Peyer's patch (tissue), 4 donors: Measurements from ENCODE around the gene RNF130. TPM values are rescaled to one million over a fixed set of nuclear protein-coding genes. Genes with fewer than 3 reads are reported as not detected.

Experiments used
- DNase-seq, 3 donors: peaks; one replicate each; pipeline ENCODE4 v3.0.0-alpha.2; 2017 to 2019
- H3K27ac ChIP-seq, 4 donors: fragments of 200-600 bp; sonication (generic); one replicate each; pipeline ENCODE4 v1.5.1; 2016 to 2019
- H3K27me3 ChIP-seq, 2 donors: fragments of 200-600 bp; sonication (generic); one replicate each; pipeline ENCODE4 v1.5.1; 2019
- H3K36me3 ChIP-seq, 3 donors: fragments of 200-600 bp; sonication (generic); one replicate each; pipeline ENCODE4 v1.5.1; 2016 to 2019
- H3K4me1 ChIP-seq, 4 donors: fragments of 200-600 bp; sonication (generic); one replicate each; pipeline ENCODE4 v1.5.1; 2016 to 2019
- H3K4me3 ChIP-seq, 4 donors: fragments of 200-600 bp; sonication (generic); 1 replicate in 3 of 4; 2 replicates in 1 of 4; pipeline ENCODE4 v1.5.1; 2016 to 2019; ENCODE audit warnings: mild to moderate bottlenecking in 1 of 4
- H3K9me3 ChIP-seq, 4 donors: fragments of 200-600 bp; sonication (generic); one replicate each; pipeline ENCODE4 v1.5.1; 2016 to 2019; ENCODE audit warnings: mild to moderate bottlenecking in 1 of 4
- POLR2A ChIP-seq, 2 donors: fragments of 450-650 bp; IDR thresholded peaks; one replicate each; pipeline ENCODE4 v1.5.1; 2017; ENCODE audit warnings: antibody characterized with exemption in 2 of 2, mild to moderate bottlenecking in 2 of 2, moderate library complexity in 2 of 2
- total RNA-seq, 4 donors: library from RNA; depleted of rRNA; stranded (reverse); fragments of >200 nt; gene quantifications; one replicate each; pipeline ENCODE4 v1.1.0, GENCODE V29; 2016
- TF ChIP-seq, protein P1 (sequence below), 6 experiments: fragments of 450-650 bp in 4 of 6; fragments of 200-600 bp in 2 of 6; sonication (generic) in 1 of 6; IDR thresholded peaks; one replicate each; pipeline ENCODE4 v1.5.1; 2017 to 2019; ENCODE audit warnings: antibody characterized with exemption in 6 of 6, mild to moderate bottlenecking in 3 of 6, moderate library complexity in 1 of 6

Gene RNF130
- total RNA-seq, 4 donors from 2014 or later, result 29.7 to 54.5 (median 33.6) TPM

DNA sequence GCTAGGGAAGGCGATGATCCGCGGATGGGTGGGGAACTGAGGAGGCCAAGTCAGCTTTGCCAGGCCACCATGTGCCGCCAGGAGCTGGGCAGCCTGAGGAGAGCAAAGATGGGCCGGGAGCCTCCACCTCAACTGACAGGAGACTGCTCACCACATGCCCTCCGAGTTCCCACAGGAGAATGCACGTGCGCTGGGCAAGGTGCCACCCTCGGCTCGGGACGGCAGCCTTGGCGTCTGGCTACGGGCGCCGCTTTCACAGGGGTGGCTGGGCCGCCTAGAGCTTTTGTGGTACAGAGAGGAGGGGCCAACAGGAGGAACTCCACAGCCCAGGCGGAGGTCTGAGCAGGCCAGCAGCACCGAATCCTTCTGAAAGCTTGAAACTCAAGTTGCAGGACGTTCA lies 158.6 kb downstream of the RNF130 start:
- H3K9me3 ChIP-seq, result no peaks in the 10 kb centered on the region
- no peak overlapping the region for H3K27ac ChIP-seq
- no peaks in the 10 kb centered on the region for H3K36me3 ChIP-seq
- no peak for DNase-seq
- peaks cover 0 to 20% (median 0%) of the 10 kb centered on the region in 4 donors for H3K4me1 ChIP-seq
- no peak for TF ChIP-seq POLR2A (IDR thresholded peaks at IDR 0.05)
- TF ChIP-seq, protein P1, sequence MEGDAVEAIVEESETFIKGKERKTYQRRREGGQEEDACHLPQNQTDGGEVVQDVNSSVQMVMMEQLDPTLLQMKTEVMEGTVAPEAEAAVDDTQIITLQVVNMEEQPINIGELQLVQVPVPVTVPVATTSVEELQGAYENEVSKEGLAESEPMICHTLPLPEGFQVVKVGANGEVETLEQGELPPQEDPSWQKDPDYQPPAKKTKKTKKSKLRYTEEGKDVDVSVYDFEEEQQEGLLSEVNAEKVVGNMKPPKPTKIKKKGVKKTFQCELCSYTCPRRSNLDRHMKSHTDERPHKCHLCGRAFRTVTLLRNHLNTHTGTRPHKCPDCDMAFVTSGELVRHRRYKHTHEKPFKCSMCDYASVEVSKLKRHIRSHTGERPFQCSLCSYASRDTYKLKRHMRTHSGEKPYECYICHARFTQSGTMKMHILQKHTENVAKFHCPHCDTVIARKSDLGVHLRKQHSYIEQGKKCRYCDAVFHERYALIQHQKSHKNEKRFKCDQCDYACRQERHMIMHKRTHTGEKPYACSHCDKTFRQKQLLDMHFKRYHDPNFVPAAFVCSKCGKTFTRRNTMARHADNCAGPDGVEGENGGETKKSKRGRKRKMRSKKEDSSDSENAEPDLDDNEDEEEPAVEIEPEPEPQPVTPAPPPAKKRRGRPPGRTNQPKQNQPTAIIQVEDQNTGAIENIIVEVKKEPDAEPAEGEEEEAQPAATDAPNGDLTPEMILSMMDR (IDR thresholded peaks at IDR 0.05), result no peak
- H3K4me3 ChIP-seq, result no peak overlapping the region
- no peaks in the 10 kb centered on the region for H3K27me3 ChIP-seq

DNA sequence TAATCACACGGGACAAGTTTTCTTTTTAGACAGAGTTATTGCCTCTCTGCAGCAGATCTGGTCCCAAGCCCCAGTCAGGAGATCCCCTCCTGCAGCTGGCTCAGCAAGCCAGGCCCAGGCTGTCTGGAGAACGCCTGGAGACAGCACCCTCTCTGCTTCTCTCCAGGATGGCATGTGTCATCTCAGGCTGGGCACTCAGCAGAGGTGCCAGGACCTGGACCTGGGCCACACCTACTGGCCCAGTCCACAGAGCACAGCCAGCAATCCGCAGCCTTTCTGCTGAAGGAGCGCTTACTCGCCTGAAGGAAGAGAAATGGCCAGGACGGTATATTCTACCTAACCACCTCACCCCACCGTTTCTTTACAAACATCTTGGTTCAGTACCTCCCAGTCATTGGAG lies 159.2 kb downstream of the RNF130 start:
- H3K27ac ChIP-seq, result no peak overlapping the region
- H3K4me3 ChIP-seq, result no peak overlapping the region
- H3K9me3 ChIP-seq, result no peaks in the 10 kb centered on the region
- DNase-seq, result no peak
- no peak for TF ChIP-seq POLR2A (IDR thresholded peaks at IDR 0.05)
- TF ChIP-seq, protein P1 (IDR thresholded peaks at IDR 0.05), result no peak
- H3K36me3 ChIP-seq, result no peaks in the 10 kb centered on the region
- H3K4me1 ChIP-seq, result peaks cover 0 to 20% (median 0%) of the 10 kb centered on the region in 4 donors
- no peaks in the 10 kb centered on the region for H3K27me3 ChIP-seq

DNA sequence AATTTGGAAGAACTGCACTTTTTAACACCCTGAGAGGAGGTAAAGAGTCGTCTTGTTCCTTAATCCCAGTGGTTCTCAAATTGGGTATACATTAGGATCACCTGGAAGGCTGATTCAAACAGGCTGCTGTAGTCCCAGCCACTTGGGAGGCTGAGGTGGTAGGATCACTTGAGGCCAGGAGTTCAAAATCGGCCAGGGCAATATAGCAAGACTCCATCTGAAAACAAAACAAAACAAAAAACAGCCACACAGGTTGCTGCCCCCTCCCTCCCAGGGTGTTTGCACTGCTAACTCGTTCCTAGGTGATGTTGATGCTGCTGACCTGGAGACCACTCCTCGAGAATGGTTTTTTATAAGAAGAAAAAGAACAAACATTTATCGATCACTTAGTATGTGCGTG lies 162.3 kb downstream of the RNF130 start:
- peaks cover 0 to 7% (median 0%) of the 10 kb centered on the region in 3 donors for H3K36me3 ChIP-seq
- no peak overlapping the region for H3K4me3 ChIP-seq
- peaks cover 0 to 28% (median 4%) of the 10 kb centered on the region in 4 donors for H3K4me1 ChIP-seq
- no peaks in the 10 kb centered on the region for H3K27me3 ChIP-seq
- H3K27ac ChIP-seq, result no peak overlapping the region
- DNase-seq, result no peak
- TF ChIP-seq POLR2A (IDR thresholded peaks at IDR 0.05), result no peak
- TF ChIP-seq, protein P1 (IDR thresholded peaks at IDR 0.05), result no peak
- H3K9me3 ChIP-seq, result no peaks in the 10 kb centered on the region

DNA sequence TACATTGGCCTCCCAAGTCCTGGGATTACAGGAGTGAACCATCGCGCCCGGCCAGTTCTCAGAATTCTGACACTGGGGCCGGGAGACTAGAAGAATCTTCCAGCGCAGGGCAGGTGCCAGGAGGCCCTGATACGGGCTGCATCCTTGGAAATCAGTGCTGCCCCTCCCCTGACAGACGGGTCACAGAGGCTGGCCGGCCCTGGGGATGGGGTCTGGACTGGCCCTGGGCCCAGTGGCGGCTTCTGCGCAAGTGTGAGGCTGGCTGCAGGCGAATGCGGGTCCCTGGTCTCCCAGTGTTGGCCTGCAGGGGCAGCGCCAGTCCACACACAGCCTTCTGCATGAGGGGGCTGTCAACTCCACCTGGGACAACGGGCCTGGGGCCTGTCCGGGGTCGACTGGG lies 163.0 kb downstream of the RNF130 start:
- Histone ChIP-seq H3K27me3 (no peaks in the 10 kb centered on the region), H3K4me3 (peak overlapping the region in 1 of 4 donors; percentile 56), H3K4me1 (peaks cover 0 to 21% (median 4%) of the 10 kb centered on the region in 4 donors), H3K9me3 (no peaks in the 10 kb centered on the region), H3K27ac (peak overlapping the region; percentile 52 to 89 (median 66)), H3K36me3 (peaks cover 0 to 10% (median 0%) of the 10 kb centered on the region in 3 donors)
- TF ChIP-seq, protein P1 (IDR thresholded peaks at IDR 0.05), result no peak
- no peak for TF ChIP-seq POLR2A (IDR thresholded peaks at IDR 0.05)
- no peak for DNase-seq

DNA sequence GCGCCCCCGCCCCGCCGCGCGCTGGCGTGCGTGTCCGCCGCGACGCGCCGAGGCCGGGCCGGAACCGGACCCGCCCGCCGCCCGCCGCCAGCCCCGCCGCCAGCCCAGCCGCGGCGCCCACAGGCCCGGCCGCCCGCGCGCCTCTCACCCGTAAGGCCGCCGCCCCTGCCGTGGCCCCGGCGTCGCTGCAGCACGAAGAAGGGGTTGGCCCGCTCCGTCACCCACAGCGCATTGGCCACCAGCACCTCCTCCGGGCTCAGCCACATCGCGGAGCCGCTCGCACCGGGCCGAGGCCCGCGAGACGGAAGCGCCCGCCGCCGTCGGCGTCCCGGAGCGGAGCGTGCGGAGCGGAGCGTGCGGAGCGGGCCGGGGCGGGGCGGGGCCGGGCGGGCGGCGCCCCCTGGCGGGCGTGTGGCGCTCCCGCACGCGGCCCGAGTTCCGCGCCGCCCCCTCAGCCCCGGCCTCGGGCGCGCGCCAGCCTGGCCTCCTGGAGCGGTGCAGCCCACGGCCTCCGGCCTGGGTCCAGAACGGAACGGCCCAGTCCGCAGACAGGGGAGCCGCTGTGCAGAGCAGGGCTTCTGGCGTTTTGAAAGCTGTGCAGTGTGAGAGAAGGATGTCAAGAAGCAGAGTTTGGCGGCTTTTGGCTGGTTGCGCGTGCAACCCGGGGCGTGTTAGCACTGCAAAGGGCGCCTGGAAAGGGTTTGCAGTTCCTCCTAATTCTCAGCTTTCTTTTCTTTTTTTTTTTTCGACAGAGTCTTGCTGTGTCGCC lies 163.8 kb downstream of the RNF130 start, which contains the start of gene TBC1D9B:
Gene TBC1D9B, minus strand, starts transcription at position 342 of the 769 bp plus-strand sequence. Its CDS starts 76 bp downstream, at position 266.
- peak; percentile 52 to 83 (median 73) for DNase-seq
- H3K27ac ChIP-seq, result peak within 1 kb of the TSS; percentile 54 to 89 (median 73)

More for the DNA sequence above, 163.8 kb downstream of the RNF130 start, which contains the start of gene TBC1D9B:
- Histone ChIP-seq H3K4me1 (peaks cover 0 to 18% (median 4%) of the 10 kb centered on the region in 4 donors), H3K9me3 (no peaks in the 10 kb centered on the region), H3K27me3 (no peaks in the 10 kb centered on the region), H3K36me3 (peaks cover 0 to 18% (median 0%) of the 10 kb centered on the region in 3 donors), H3K4me3 (peak within 1 kb of the TSS; percentile 56 to 83 (median 76))
- no peak for TF ChIP-seq POLR2A (IDR thresholded peaks at IDR 0.05)
- TF ChIP-seq, protein P1 (IDR thresholded peaks at IDR 0.05), result peak; percentile 11 to 75 (median 56)
